Neutrophil (primary cell): ENCODE results near the gene CIAO3.

Source experiments
- H3K27ac ChIP-seq: fragments of 200-600 bp; sonication (generic); 2 replicates; pipeline ENCODE4 v1.5.1; 2016; ENCODE audit warnings: mild to moderate bottlenecking, moderate library complexity
- H3K27me3 ChIP-seq: fragments of 200-600 bp; sonication (generic); 2 replicates; pipeline ENCODE4 v1.6.0; 2016; ENCODE audit warnings: mild to moderate bottlenecking
- H3K36me3 ChIP-seq: fragments of 200-600 bp; sonication (generic); 2 replicates; pipeline ENCODE4 v1.5.1; 2017
- H3K4me1 ChIP-seq, 2 experiments: fragments of 200-600 bp in 1 of 2; sonication (generic) in 1 of 2; 1 replicate in 1 of 2; 2 replicates in 1 of 2; pipeline versions ENCODE4 v1.5.1 to v1.6.1; 2013 to 2016; ENCODE audit warnings: low read depth in 1 of 2, low read length in 1 of 2, mild to moderate bottlenecking in 1 of 2, moderate library complexity in 1 of 2; ENCODE audit not compliant: control insufficient read depth in 1 of 2, insufficient read depth in 1 of 2
- H3K4me3 ChIP-seq, 2 experiments: fragments of 200-600 bp in 1 of 2; sonication (generic) in 1 of 2; 1 replicate in 1 of 2; 2 replicates in 1 of 2; pipeline ENCODE4 v1.5.1; 2013 to 2016; ENCODE audit warnings: low read depth in 1 of 2, low read length in 1 of 2, mild to moderate bottlenecking in 1 of 2, moderate library complexity in 1 of 2
- H3K9me3 ChIP-seq: fragments of 200-600 bp; sonication (generic); 2 replicates; pipeline ENCODE4 v1.5.1; 2016
- TF ChIP-seq, protein P1 (sequence below): fragments of 200-600 bp; sonication (generic); IDR thresholded peaks from 2 replicates; pipeline ENCODE4 v1.5.1; 2016; ENCODE audit warnings: antibody characterized with exemption

CIAO3 gene

GRCh38 chr16:752007-752312, 11.2 kb upstream of the CIAO3 start:
- Histone ChIP-seq H3K4me1 (peaks cover 4 to 12% of the 10 kb centered on the region in 2 experiments), H3K27me3 (peaks cover 3% of the 10 kb centered on the region), H3K9me3 (no peaks in the 10 kb centered on the region), H3K4me3 (no peak overlapping the region), H3K27ac (no peak overlapping the region), H3K36me3 (no peaks in the 10 kb centered on the region)
- TF ChIP-seq, protein P1, sequence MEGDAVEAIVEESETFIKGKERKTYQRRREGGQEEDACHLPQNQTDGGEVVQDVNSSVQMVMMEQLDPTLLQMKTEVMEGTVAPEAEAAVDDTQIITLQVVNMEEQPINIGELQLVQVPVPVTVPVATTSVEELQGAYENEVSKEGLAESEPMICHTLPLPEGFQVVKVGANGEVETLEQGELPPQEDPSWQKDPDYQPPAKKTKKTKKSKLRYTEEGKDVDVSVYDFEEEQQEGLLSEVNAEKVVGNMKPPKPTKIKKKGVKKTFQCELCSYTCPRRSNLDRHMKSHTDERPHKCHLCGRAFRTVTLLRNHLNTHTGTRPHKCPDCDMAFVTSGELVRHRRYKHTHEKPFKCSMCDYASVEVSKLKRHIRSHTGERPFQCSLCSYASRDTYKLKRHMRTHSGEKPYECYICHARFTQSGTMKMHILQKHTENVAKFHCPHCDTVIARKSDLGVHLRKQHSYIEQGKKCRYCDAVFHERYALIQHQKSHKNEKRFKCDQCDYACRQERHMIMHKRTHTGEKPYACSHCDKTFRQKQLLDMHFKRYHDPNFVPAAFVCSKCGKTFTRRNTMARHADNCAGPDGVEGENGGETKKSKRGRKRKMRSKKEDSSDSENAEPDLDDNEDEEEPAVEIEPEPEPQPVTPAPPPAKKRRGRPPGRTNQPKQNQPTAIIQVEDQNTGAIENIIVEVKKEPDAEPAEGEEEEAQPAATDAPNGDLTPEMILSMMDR: no peak

GRCh38 chr16:751152-752006, 10.6 kb upstream of the CIAO3 start:
- H3K9me3 ChIP-seq: no peaks in the 10 kb centered on the region
- TF ChIP-seq, protein P1: no peak
- H3K4me1 ChIP-seq: peaks cover 4 to 12% of the 10 kb centered on the region in 2 experiments
- peaks cover 3% of the 10 kb centered on the region for H3K27me3 ChIP-seq
- H3K36me3 ChIP-seq: no peaks in the 10 kb centered on the region
- no peak overlapping the region for H3K27ac ChIP-seq
- H3K4me3 ChIP-seq: no peak overlapping the region

DNA sequence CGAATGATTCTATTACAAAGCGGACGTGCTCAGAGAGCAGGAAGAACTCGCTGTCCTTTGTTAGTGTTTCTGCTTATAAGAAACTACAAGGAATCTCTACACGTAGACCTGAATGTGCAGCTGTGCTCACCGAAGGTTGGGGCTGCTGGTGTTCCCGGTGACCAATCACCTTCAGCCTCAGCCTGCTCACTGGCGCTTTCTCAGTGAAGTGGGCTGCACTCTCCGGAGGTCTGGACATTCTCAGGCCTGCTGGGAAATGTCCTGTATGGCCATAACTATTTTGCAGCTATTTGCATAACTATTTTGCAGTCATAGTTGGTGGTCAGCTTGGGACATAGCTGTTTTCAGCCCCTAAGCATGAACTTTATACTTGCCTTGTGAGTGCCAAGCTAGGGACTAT, 9.7 kb upstream of the CIAO3 start:
- no peaks in the 10 kb centered on the region for H3K36me3 ChIP-seq
- TF ChIP-seq, protein P1: no peak
- peaks cover 6% of the 10 kb centered on the region for H3K27me3 ChIP-seq
- H3K27ac ChIP-seq: no peak overlapping the region
- H3K9me3 ChIP-seq: no peaks in the 10 kb centered on the region
- no peak overlapping the region for H3K4me3 ChIP-seq
- peaks cover 4 to 12% of the 10 kb centered on the region in 2 experiments for H3K4me1 ChIP-seq

- Histone ChIP-seq H3K4me3 (no peak overlapping the region), H3K27me3 (peaks cover 6% of the 10 kb centered on the region), H3K27ac (no peak overlapping the region), H3K9me3 (no peaks in the 10 kb centered on the region), H3K36me3 (no peaks in the 10 kb centered on the region), H3K4me1 (no peaks in the 10 kb centered on the region)
- TF ChIP-seq, protein P1: no peak
Observed at GRCh38 chr16:749010-749409, 8.2 kb upstream of the CIAO3 start.

- peaks cover 6% of the 10 kb centered on the region for H3K27me3 ChIP-seq
Observed at GRCh38 chr16:747978-748746, 7.4 kb upstream of the CIAO3 start.

More at GRCh38 chr16:747978-748746, 7.4 kb upstream of the CIAO3 start:
- H3K36me3 ChIP-seq: no peaks in the 10 kb centered on the region
- no peaks in the 10 kb centered on the region for H3K4me1 ChIP-seq
- H3K9me3 ChIP-seq: no peaks in the 10 kb centered on the region
- H3K4me3 ChIP-seq: no peak overlapping the region
- TF ChIP-seq, protein P1: no peak
- H3K27ac ChIP-seq: no peak overlapping the region
